K562 (cell line): ENCODE results near the gene IDI1. TPM values are rescaled to one million over a fixed set of nuclear protein-coding genes. Genes with fewer than 3 reads are reported as not detected.

Experiments
- CREB3L1 ChIP-seq: fragments of 450-650 bp; IDR thresholded peaks from 2 replicates; pipeline ENCODE4 v1.6.1; 2014; ENCODE audit warnings: low read depth, mild to moderate bottlenecking, moderate library complexity, borderline replicate concordance
- CXXC5 ChIP-seq: fragments of 250-450 bp; sonication (Bioruptor Pico); IDR thresholded peaks from 2 replicates; pipeline ENCODE4 v1.8.0; 2022; ENCODE audit warnings: inconsistent platforms, mild to moderate bottlenecking, moderate library complexity
- ETV6 ChIP-seq, 3 experiments: fragments of 150-350 bp in 1 of 3; sonication (generic) in 1 of 3; formaldehyde crosslinking in 1 of 3; IDR thresholded peaks; 2 replicates each; pipeline versions ENCODE4 v1.6.1 to v1.8.0; 2014 to 2022; ENCODE audit warnings: borderline replicate concordance in 2 of 3, low read depth in 2 of 3, antibody characterized with exemption in 1 of 3, low read length in 1 of 3, mild to moderate bottlenecking in 1 of 3, missing genetic modification reagents in 1 of 3
- FIP1L1 ChIP-seq: fragments of 200-400 bp; formaldehyde crosslinking; IDR thresholded peaks from 2 replicates; pipeline ENCODE4 v1.6.1; 2018; ENCODE audit warnings: mild to moderate bottlenecking, low read depth, low read length; ENCODE audit not compliant: poor library complexity, severe bottlenecking
- FOXJ2 ChIP-seq: fragments of 200-800 bp; sonication (Bioruptor generic); IDR thresholded peaks from 2 replicates; pipeline ENCODE4 v1.6.1; 2016; ENCODE audit warnings: missing genetic modification characterization, missing compliant biosample characterization
- HNRNPL ChIP-seq: fragments of 200-400 bp; formaldehyde crosslinking; IDR thresholded peaks from 2 replicates; pipeline ENCODE4 v1.6.1; 2017; ENCODE audit warnings: low read depth, mild to moderate bottlenecking, low read length
- HNRNPLL ChIP-seq: fragments of 200-400 bp; formaldehyde crosslinking; IDR thresholded peaks from 2 replicates; pipeline ENCODE4 v1.6.1; 2017; ENCODE audit warnings: low read length, low read depth, mild to moderate bottlenecking; ENCODE audit not compliant: poor library complexity, severe bottlenecking
- MAFG ChIP-seq: fragments of 450-650 bp; conservative IDR thresholded peaks from 2 replicates; pipeline ENCODE4 v1.6.1; 2016; ENCODE audit warnings: missing genetic modification characterization, missing compliant biosample characterization
- MLX ChIP-seq, 2 experiments: fragments of 450-650 bp in 1 of 2; sonication (generic) in 1 of 2; formaldehyde crosslinking; conservative IDR thresholded peaks; 2 replicates each; pipeline versions ENCODE4 v1.4.0 to v1.8.1; 2020 to 2022; ENCODE audit warnings: mild to moderate bottlenecking in 1 of 2, missing genetic modification reagents in 1 of 2
- MXD1 ChIP-seq: fragments of 250-450 bp; sonication (Bioruptor Pico); IDR thresholded peaks from 2 replicates; pipeline ENCODE4 v1.8.0; 2021; ENCODE audit warnings: borderline replicate concordance, mild to moderate bottlenecking, moderate library complexity; ENCODE audit not compliant: poor library complexity, severe bottlenecking
- POLR3A ChIP-seq: IDR thresholded peaks from 2 replicates; pipeline ENCODE4 v1.6.1; 2011; ENCODE audit warnings: borderline replicate concordance, mild to moderate bottlenecking, moderate library complexity; ENCODE audit not compliant: insufficient read length, insufficient read depth; ENCODE audit errors: extremely low read depth
- THRB ChIP-seq: fragments of 450-650 bp; formaldehyde crosslinking; conservative IDR thresholded peaks from 2 replicates; pipeline ENCODE4 v1.4.0; 2022; ENCODE audit warnings: mild to moderate bottlenecking, missing genetic modification characterization
- U2AF1 ChIP-seq: fragments of 200-400 bp; formaldehyde crosslinking; optimal IDR thresholded peaks from 2 replicates; pipeline ENCODE3; 2017; ENCODE audit warnings: mild to moderate bottlenecking, low read depth, low read length, moderate library complexity
- ZNF184 ChIP-seq: sonication (generic); formaldehyde crosslinking; IDR thresholded peaks from 2 replicates; pipeline ENCODE4 v1.5.0; 2020; ENCODE audit warnings: missing genetic modification reagents
- ZNF408 ChIP-seq: fragments of 250-450 bp; sonication (Bioruptor Pico); IDR thresholded peaks from 2 replicates; pipeline ENCODE4 v1.4.0; 2020; ENCODE audit warnings: low read depth, mild to moderate bottlenecking, moderate library complexity
- ZNF445 ChIP-seq: fragments of 250-450 bp; sonication (Bioruptor Pico); IDR thresholded peaks from 2 replicates; pipeline ENCODE4 v1.4.0; 2020; ENCODE audit warnings: low read depth, mild to moderate bottlenecking, moderate library complexity
- ZNF511 ChIP-seq: sonication (generic); formaldehyde crosslinking; IDR thresholded peaks from 2 replicates; pipeline ENCODE4 v1.8.0; 2022; ENCODE audit warnings: mild to moderate bottlenecking, missing genetic modification reagents
- ZNF639 ChIP-seq, 2 experiments: fragments of 200-800 bp in 1 of 2; sonication (Bioruptor generic) in 1 of 2; sonication (generic) in 1 of 2; formaldehyde crosslinking in 1 of 2; IDR thresholded peaks in 1 of 2; conservative IDR thresholded peaks in 1 of 2; 2 replicates each; pipeline versions ENCODE4 v1.5.0 to v1.6.1; 2016 to 2020; ENCODE audit warnings: missing compliant biosample characterization in 1 of 2, missing genetic modification characterization in 1 of 2, missing genetic modification reagents in 1 of 2
- polyA plus RNA-seq, 8 experiments: library from polyadenylated mRNA; depleted of rRNA in 4 of 8; stranded (reverse) in 5 of 8; unstranded in 3 of 8; fragments of >200 nt; fragmentation: Nextera tagmentation in 2 of 8; fragmentation: Illumina TruSeq in 1 of 8; extraction: Ambion mirVana in 2 of 8; extraction: Trizol in 1 of 8; gene quantifications; 2 replicates each; pipeline versions ENCODE4 v1.2.1 to v1.2.3, GENCODE V29; 2011 to 2014; ENCODE audit warnings: inconsistent platforms in 1 of 8, missing spikeins in 1 of 8
- total RNA-seq, 7 experiments: library from RNA; depleted of rRNA in 6 of 7; stranded (reverse); fragments of >200 nt in 6 of 7; fragmentation: Illumina TruSeq in 2 of 7; extraction: Trizol in 2 of 7; gene quantifications; 2 replicates each; pipeline versions ENCODE4 v1.2.1 to v1.2.3, GENCODE V29; 2011 to 2021; ENCODE audit warnings: low replicate concordance in 1 of 7

IDI1 gene
- total and polyA plus RNA-seq, 9 of the 15 experiments (the other 6 are each of a cell fraction or from before 2014, with no cell fraction given), result 70.0 to 265 (median 119) TPM

GRCh38 chr10:1056326-1057105, 7.6 kb upstream of the IDI1 start, which contains the start of gene WDR37 (continued):
- no peak for TF ChIP-seq MLX (CRISPR knock-in tag; conservative IDR thresholded peaks at IDR 0.05)
- no peak for TF ChIP-seq ZNF511 (CRISPR knock-in tag)
- peak; percentile 57; the same call in 1 of the 2 replicates for TF ChIP-seq CREB3L1
- no peak for TF ChIP-seq POLR3A
- peak in 1 of 2 experiments; percentile 88; a peak in 2 of 4 replicates for TF ChIP-seq ZNF639 (CRISPR knock-in tag; conservative IDR thresholded peaks at IDR 0.05 in 1 of 2, IDR thresholded peaks at IDR 0.05 in 1 of 2)
- TF ChIP-seq ZNF184 (CRISPR knock-in tag), result no peak
- no peak for TF ChIP-seq FOXJ2
- peak; percentile 83; the same call in 1 of the 2 replicates for TF ChIP-seq CXXC5 (CRISPR knock-in tag)
- 0 out of 2 replicates have a peak, but pooled peaks have one; percentile 24 for TF ChIP-seq THRB (CRISPR knock-in tag)
- no peak for TF ChIP-seq MXD1 (CRISPR knock-in tag)
- TF ChIP-seq ZNF408 (CRISPR knock-in tag), result no peak
- TF ChIP-seq ZNF445 (CRISPR knock-in tag), result no peak
- peak; percentile 86 for TF ChIP-seq U2AF1
- peak; percentile 70 for TF ChIP-seq FIP1L1
- no peak for TF ChIP-seq MAFG
- no peak for TF ChIP-seq HNRNPL
- TF ChIP-seq HNRNPLL, result no peak
- TF ChIP-seq ETV6 (IDR thresholded peaks at IDR 0.05; ENCODE audit: borderline replicate concordance in 1 of 2, low read depth in 2 of 2, low read length in 1 of 2), result no peak
- TF ChIP-seq ETV6 (CRISPR knock-in tag; IDR thresholded peaks at IDR 0.05; ENCODE audit: borderline replicate concordance), result no peak
